ENCODE data around the gene TGM1.

DNA sequence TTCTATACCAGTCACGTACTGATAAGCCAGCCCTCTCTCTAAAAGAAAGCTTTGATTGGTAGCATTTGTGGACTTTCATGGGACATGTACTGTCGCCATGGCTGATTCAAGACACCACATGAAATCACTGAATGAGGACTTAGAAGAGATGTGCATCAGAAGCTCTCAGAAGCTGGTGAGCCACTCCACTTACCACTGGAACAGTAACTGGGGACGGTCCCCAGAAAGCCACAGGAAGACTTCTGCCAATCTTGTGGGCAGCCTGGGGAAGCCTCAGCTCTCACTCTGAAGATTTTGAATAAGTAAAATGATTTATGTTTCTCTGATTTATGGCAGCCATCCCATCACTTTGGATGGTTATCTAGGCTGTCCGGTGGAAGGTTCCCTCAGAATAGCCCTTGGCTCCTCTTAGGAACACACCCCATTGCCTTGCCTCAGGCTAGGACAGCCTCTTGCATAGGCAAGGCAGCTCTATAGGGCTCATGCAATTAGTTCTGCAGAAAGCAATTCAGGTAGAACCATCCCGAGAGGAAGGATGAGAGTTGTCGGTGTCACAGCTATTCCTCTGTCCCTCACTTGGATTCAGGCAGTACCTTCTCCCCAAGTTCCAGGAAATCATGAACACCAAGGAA is 26.8 kb upstream of the TGM1 start:
- TF ChIP-seq SUZ12 (IDR thresholded peaks at IDR 0.05) (no peak), L3MBTL2 (conservative IDR thresholded peaks at IDR 0.05) (no peak), ARNT (IDR thresholded peaks at IDR 0.05) (no peak), TARDBP (IDR thresholded peaks at IDR 0.05) (no peak), BHLHE40 (IDR thresholded peaks at IDR 0.05; ENCODE audit: borderline replicate concordance) (no peak), FOXA1 (IDR thresholded peaks at IDR 0.05) (no peak), FOXK2 (IDR thresholded peaks at IDR 0.05) (no peak), SP1 (IDR thresholded peaks at IDR 0.05) (no peak), ZNF384 (IDR thresholded peaks at IDR 0.05) (no peak), HDGF (IDR thresholded peaks at IDR 0.05; ENCODE audit: borderline replicate concordance) (no peak), NFRKB (IDR thresholded peaks at IDR 0.05) (no peak)

Data from HEK293T (cell line).